ENCODE results near the gene PRELID1.
A peak's percentile ranks its signal among the peaks of the same experiment; 100 is the strongest.

Gene PRELID1

DNA sequence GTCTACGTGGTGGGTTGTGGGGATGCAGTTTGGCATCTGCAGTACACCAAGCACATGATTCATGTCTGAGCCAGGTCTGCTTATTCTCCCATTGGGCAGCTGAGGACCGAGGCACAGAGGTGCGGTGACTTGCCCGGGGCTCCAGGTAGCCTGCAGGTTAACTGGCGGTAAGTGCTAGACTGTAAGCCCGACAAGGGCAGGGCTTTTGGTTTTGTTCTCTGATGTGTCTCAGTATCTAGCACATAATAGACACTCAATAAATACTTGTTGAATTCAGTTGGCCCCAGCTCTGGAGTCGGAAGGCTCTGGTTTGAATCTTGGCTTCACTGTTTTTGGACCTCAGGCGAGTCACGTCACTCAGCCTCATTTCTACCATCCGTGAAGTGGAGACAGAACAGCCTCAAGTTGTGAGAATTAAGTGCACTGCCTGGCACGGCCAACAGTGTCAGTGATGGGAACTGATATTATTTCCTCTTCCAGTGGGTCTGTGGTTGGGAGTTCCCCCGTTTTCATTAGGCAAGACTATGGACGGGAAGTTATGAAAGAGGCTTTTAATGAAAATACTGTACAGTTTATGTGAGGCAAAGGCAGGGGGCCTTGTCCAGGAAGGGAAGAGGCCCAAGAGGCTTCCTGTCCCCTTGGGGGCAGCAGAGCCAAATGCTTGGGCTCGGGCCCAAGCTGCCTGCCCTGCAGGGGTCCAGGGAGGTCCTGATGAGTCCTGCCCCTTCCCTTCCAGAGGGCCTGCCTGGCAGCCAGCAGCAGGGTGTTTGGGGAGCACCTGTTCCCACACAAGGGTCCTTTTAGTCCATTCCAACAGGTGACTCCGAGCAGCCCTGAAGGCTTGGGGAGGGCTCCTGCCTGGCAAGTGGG, 3.3 kb downstream of the PRELID1 start:
- Mint-ChIP-seq H3K36me3 (ENCODE audit: low read depth) (peaks cover 39% of the 10 kb centered on the region), H3K9me3 (no peaks in the 10 kb centered on the region), H3K4me1 (ENCODE audit: low read depth) (peaks cover 55% of the 10 kb centered on the region), H3K27me3 (no peaks in the 10 kb centered on the region), H3K27ac (peak overlapping the region; percentile 63), H3K4me3 (peak overlapping the region; percentile 30)

- Mint-ChIP-seq H3K9me3 (no peaks in the 10 kb centered on the region), H3K4me1 (ENCODE audit: low read depth) (peaks cover 51% of the 10 kb centered on the region), H3K27ac (no peak overlapping the region), H3K27me3 (no peaks in the 10 kb centered on the region), H3K36me3 (ENCODE audit: low read depth) (peaks cover 33% of the 10 kb centered on the region), H3K4me3 (no peak overlapping the region)
Observed at GRCh38 chr5:177307544-177308363, 4.2 kb downstream of the PRELID1 start.

- H3K4me3 Mint-ChIP-seq, result no peak overlapping the region
- H3K4me1 Mint-ChIP-seq (ENCODE audit: low read depth), result peaks cover 55% of the 10 kb centered on the region
- H3K27me3 Mint-ChIP-seq, result no peaks in the 10 kb centered on the region
- H3K36me3 Mint-ChIP-seq (ENCODE audit: low read depth), result peaks cover 33% of the 10 kb centered on the region
- H3K9me3 Mint-ChIP-seq, result no peaks in the 10 kb centered on the region
- no peak overlapping the region for H3K27ac Mint-ChIP-seq
Observed at GRCh38 chr5:177308740-177309139, 5.1 kb downstream of the PRELID1 start.

DNA sequence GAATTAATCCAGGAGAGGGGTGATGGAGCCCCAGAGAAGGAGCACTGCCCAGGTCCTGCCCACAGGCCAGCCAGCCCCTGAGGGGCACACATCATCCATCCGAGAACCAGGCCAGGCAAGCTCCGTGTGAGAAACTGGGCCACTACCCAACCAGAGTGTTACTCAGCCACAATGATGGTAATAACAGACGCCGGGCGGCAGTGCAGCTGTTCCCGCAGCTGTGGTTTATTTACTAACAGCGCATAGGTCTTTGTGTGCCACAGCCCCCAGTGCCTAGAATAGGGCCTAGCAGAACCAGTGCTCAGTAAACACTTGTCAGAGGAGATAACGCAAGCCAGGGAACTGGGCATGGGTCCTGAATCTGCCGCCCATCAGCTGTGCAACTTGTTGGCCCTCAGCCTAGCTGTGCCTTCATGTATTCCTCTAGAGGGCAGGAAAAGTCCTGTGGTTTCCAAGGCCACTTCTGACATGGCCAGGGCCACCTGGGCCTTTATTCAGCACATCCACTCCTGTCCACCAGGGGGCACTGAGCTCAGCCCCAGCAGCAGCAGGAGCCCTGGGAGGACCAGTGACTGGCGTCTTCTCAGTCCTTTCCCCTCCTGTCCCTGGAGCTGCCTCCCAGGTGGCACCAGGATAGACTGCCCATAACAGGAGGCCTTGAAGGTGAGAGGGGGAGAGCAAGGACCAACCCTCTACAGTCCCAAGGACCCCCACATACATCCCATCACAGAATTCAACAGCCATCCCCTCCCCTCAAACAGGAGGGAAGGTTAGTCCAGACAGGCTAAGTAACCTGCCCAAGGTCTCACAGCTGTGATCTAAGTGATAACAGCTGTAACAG, 6.0 kb downstream of the PRELID1 start:
- Mint-ChIP-seq H3K36me3 (ENCODE audit: low read depth) (peaks cover 26% of the 10 kb centered on the region), H3K27me3 (no peaks in the 10 kb centered on the region), H3K9me3 (no peaks in the 10 kb centered on the region), H3K4me3 (peak overlapping the region; percentile 43), H3K27ac (no peak overlapping the region), H3K4me1 (ENCODE audit: low read depth) (peaks cover 49% of the 10 kb centered on the region)

DNA sequence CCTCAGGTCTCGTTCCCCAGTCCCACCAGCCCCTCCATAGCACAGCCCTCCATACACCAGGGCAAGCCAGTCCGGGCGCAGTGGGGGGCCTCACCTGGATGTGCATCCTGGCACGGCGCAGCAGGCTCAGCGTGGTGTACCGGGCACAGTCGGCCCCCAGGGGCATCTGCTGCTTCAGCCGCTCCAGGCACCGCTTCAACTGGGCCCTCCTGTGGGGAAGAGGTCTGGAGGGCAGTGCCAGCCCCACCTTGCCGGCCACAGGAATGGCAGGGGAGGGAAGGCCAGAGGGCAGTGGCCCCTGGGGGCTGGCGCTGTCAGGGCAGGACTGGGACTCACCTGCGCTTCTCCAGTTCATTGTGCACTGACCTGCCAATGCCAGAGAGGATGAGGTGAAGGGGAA, 6.7 kb downstream of the PRELID1 start:
- H3K4me3 Mint-ChIP-seq, result peak overlapping the region; percentile 89
- no peak overlapping the region for H3K27ac Mint-ChIP-seq
- H3K27me3 Mint-ChIP-seq, result no peaks in the 10 kb centered on the region
- no peaks in the 10 kb centered on the region for H3K9me3 Mint-ChIP-seq
- H3K36me3 Mint-ChIP-seq (ENCODE audit: low read depth), result peaks cover 18% of the 10 kb centered on the region
- peaks cover 42% of the 10 kb centered on the region for H3K4me1 Mint-ChIP-seq (ENCODE audit: low read depth)

GRCh38 chr5:177310757-177311391, 7.3 kb downstream of the PRELID1 start:
- Mint-ChIP-seq H3K9me3 (no peaks in the 10 kb centered on the region), H3K27me3 (no peaks in the 10 kb centered on the region), H3K4me3 (peak overlapping the region; percentile 89), H3K4me1 (ENCODE audit: low read depth) (peaks cover 36% of the 10 kb centered on the region), H3K27ac (peak overlapping the region; percentile 83), H3K36me3 (ENCODE audit: low read depth) (peaks cover 13% of the 10 kb centered on the region)

DNA sequence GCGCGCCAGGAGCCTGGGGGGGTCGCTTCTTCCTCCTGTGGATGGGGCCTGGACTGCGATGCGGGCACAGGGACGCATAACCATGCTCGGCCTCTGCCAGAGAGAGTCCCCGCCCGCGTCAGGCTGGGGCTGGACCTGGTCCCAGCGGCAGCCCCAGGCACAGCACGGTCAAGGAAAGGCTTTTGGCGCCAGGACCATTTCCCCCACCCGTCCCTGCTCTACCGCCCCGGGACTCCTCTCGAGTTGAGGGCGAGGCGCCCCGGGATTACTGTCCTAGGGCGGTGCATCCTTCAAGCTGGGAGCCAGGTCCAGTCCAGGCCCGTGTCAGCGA, 7.8 kb downstream of the PRELID1 start:
- Mint-ChIP-seq H3K9me3 (no peaks in the 10 kb centered on the region), H3K4me3 (peak overlapping the region; percentile 89), H3K27me3 (no peaks in the 10 kb centered on the region), H3K27ac (no peak overlapping the region), H3K4me1 (ENCODE audit: low read depth) (peaks cover 35% of the 10 kb centered on the region), H3K36me3 (ENCODE audit: low read depth) (peaks cover 11% of the 10 kb centered on the region)

- Mint-ChIP-seq H3K4me1 (ENCODE audit: low read depth) (peaks cover 30% of the 10 kb centered on the region), H3K27me3 (no peaks in the 10 kb centered on the region), H3K9me3 (no peaks in the 10 kb centered on the region), H3K36me3 (ENCODE audit: low read depth) (peaks cover 5% of the 10 kb centered on the region), H3K27ac (peak within 1 kb of the TSS; percentile 89), H3K4me3 (peak within 1 kb of the TSS; percentile 89)
Observed at GRCh38 chr5:177311723-177312648, 8.4 kb downstream of the PRELID1 start, which contains the start of gene MXD3. Gene MXD3, minus strand, starts transcription at chr5:177311898. Its CDS starts 68 bp downstream, at chr5:177311830.

GRCh38 chr5:177312649-177313181, 9.1 kb downstream of the PRELID1 start:
- Mint-ChIP-seq H3K9me3 (no peaks in the 10 kb centered on the region), H3K4me3 (peak overlapping the region; percentile 89), H3K27me3 (no peaks in the 10 kb centered on the region), H3K36me3 (ENCODE audit: low read depth) (peaks cover 4% of the 10 kb centered on the region), H3K27ac (peak overlapping the region; percentile 89), H3K4me1 (ENCODE audit: low read depth) (peaks cover 28% of the 10 kb centered on the region)

DNA sequence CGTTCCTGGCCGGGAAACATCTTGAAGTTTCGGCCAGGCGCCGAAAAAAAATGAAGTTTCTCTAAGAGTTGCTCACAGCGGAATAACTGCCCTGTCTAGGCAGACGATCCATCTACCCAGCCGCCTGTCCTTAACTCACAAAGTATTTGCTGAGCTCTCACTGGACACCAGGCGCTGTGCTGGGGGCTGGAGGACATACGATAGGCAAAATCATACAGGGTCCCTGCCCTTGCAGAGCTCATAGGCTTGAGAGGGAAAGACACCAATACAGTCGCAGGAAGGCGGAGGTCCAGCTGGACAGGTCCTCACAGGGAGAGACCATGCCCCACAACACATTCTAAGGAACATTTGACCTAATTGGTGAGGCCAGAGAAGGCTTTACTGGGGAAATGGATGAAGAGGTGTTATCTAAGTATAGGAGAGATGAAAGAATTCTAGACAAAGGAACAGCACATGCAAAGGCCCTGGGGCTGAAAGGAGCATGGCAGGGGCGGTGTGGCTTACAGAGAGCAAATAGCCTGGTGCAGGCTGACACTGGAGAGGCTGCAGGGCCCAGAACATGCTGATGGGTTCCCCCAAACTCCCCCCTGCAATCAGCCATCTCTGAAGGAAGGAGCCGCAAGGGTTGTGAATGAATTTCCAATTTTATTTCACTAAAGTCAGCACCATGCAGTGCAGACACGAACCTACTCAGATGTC, 10.1 kb downstream of the PRELID1 start:
- Mint-ChIP-seq H3K9me3 (no peaks in the 10 kb centered on the region), H3K27ac (no peak overlapping the region), H3K36me3 (ENCODE audit: low read depth) (peaks cover 4% of the 10 kb centered on the region), H3K27me3 (no peaks in the 10 kb centered on the region), H3K4me3 (peak overlapping the region; percentile 89), H3K4me1 (ENCODE audit: low read depth) (peaks cover 31% of the 10 kb centered on the region)

DNA sequence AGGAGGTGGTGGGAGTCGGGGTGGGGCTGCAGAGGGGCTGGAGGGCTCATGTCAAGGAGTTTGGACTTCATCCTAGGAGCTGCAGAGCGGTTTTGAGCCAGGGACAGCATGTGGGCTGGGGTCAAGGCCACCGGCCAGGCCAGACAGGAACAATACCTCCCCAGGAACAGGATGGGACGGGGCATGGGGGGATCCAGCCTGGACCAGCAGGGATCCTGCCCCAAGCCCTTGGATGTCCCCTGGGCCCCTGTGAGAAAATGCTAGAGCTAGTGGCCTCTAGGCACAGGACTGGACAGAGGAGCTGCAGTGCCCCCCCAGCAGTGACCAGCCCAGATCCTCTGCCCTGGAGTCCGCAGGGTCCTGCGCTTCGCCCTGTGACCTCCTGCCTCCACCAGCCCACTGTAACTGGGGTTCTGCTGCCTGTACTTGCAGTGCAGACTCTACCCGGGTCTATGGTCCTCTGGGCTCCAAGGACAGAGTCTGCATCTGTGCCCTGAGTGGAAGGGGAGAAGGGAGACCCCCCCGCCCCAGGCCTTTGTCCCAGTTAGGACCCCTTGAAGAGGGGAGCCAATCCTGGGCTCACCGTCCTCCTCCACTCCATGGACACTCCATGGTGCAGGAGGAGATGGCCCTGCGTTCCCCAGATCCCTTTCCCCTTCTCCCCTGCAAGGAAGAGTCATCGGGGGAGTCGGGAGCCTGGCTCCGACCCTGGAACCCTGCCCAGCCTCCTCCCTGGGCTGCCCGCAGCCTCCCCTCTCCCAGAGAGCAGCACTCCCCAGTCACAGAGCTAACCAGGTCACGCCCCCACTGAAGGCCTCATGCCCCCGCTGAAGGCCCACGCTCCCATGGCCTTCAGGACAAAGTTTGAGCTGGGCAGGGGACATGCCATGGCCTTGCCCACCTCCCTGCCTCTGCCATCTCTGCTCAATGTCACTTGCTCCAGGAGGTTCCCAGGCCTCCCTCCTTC, 11.1 kb downstream of the PRELID1 start:
- Mint-ChIP-seq H3K27ac (no peak overlapping the region), H3K9me3 (no peaks in the 10 kb centered on the region), H3K27me3 (no peaks in the 10 kb centered on the region), H3K36me3 (ENCODE audit: low read depth) (peaks cover 4% of the 10 kb centered on the region), H3K4me1 (ENCODE audit: low read depth) (peaks cover 30% of the 10 kb centered on the region), H3K4me3 (no peak overlapping the region)

DNA sequence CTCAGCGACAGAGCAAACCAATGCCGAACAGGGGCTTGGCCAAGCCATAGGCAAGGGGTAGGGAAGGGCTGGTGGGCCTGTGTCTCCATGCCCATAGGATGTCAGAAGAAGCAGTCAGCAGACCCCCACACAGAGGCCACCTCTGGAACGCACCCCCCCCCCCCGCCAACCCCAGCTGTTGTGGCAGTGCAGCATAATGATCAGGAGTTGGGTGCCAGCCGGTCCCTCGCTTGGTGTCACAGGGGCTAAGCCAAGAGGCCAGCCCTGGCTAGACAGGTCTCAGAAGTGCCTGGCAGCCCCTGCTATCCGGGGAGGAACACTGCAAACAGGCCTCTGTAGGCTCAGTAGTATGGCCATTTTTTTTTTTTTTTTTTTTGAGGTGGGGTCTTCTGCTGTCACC, 11.8 kb downstream of the PRELID1 start:
- H3K9me3 Mint-ChIP-seq, result no peaks in the 10 kb centered on the region
- no peak overlapping the region for H3K27ac Mint-ChIP-seq
- peaks cover 4% of the 10 kb centered on the region for H3K36me3 Mint-ChIP-seq (ENCODE audit: low read depth)
- H3K4me3 Mint-ChIP-seq, result no peak overlapping the region
- H3K4me1 Mint-ChIP-seq (ENCODE audit: low read depth), result peaks cover 33% of the 10 kb centered on the region
- H3K27me3 Mint-ChIP-seq, result no peaks in the 10 kb centered on the region
